Adipose tissue (tissue), 3 donors: ENCODE results near the gene CCDC170. TPM values are rescaled to one million over a fixed set of nuclear protein-coding genes. Genes with fewer than 3 reads are reported as not detected.
"Not testable (repeated sequence)": the region's sequence is repeated elsewhere in the genome, so short reads cannot be mapped to it uniquely, and the experiment has no call there.

ENCODE experiments used
- H3K27ac ChIP-seq: one replicate; pipeline ENCODE4 v1.5.1; 2013; ENCODE audit warnings: low read depth, low read length
- WGBS, 3 donors: extraction: QIAGEN DNeasy Blood & Tissue Kit; methylation state at CpG; one replicate each; pipeline ENCODE4 v1.1.7; 2013; 5-methylcytosine and 5-hydroxymethylcytosine counted together
- polyA plus RNA-seq, 3 donors: library from polyadenylated mRNA; stranded (reverse); fragments of 200-250 nt; gene quantifications; one replicate each; pipeline ENCODE4 v1.2.3, GENCODE V29; 2013
- donor health status: healthy with polysubstance abuse.
- donor health status: Bipolar disorder and iron deficiency.
- donor health status: healthy.

The CCDC170 gene
- polyA plus RNA-seq, 3 donors: 0.05 to 0.45 (median 0.22) TPM

GRCh38 chr6:151535476-151536187 is 41.8 kb downstream of the CCDC170 start:
- no peak overlapping the region for H3K27ac ChIP-seq
- 40 to 76% (median 68%) methylated on average over 4 of the region's 4 CpGs for WGBS, 3 donors

- H3K27ac ChIP-seq: no peak overlapping the region
- WGBS, 3 donors: 80 to 91% (median 88%) methylated on average over 10 of the region's 10 CpGs
Measured at GRCh38 chr6:151536188-151536479, 42.3 kb downstream of the CCDC170 start.

GRCh38 chr6:151537556-151537955 is 43.7 kb downstream of the CCDC170 start:
- H3K27ac ChIP-seq: no peak overlapping the region

- 16 to 38% (median 33%) methylated on average over 1 of the region's 1 CpG for WGBS, 3 donors
- no peak overlapping the region for H3K27ac ChIP-seq
Measured at GRCh38 chr6:151539506-151540268, 45.9 kb downstream of the CCDC170 start.

GRCh38 chr6:151544453-151544852 is 50.6 kb downstream of the CCDC170 start:
- 83 to 90% (median 83%) methylated on average over 1 of the region's 1 CpG for WGBS, 3 donors
- no peak overlapping the region for H3K27ac ChIP-seq

GRCh38 chr6:151544884-151545283 is 51.1 kb downstream of the CCDC170 start:
- 91 to 95% (median 94%) methylated on average over 6 of the region's 6 CpGs for WGBS, 3 donors
- not testable (repeated sequence) for H3K27ac ChIP-seq

GRCh38 chr6:151546941-151547659 is 53.3 kb downstream of the CCDC170 start:
- 84 to 85% (median 85%) methylated on average over 13 of the region's 13 CpGs for WGBS, 3 donors
- H3K27ac ChIP-seq: no peak overlapping the region

- H3K27ac ChIP-seq: no peak overlapping the region
- WGBS, 3 donors: 72 to 91% (median 83%) methylated on average over 5 of the region's 5 CpGs
Measured at GRCh38 chr6:151548201-151548600, 54.4 kb downstream of the CCDC170 start.

- WGBS, 3 donors: 67 to 79% (median 74%) methylated on average over 1 of the region's 1 CpG
- H3K27ac ChIP-seq: no peak overlapping the region
Measured at GRCh38 chr6:151549790-151550189, 56.0 kb downstream of the CCDC170 start.

- H3K27ac ChIP-seq: no peak overlapping the region
- WGBS, 3 donors: 93 to 99% (median 94%) methylated on average over 3 of the region's 3 CpGs
Measured at GRCh38 chr6:151550618-151551017, 56.8 kb downstream of the CCDC170 start.

GRCh38 chr6:151551223-151551857 is 57.5 kb downstream of the CCDC170 start:
- 55 to 63% (median 61%) methylated on average over 6 of the region's 6 CpGs for WGBS, 3 donors

GRCh38 chr6:151553416-151554165 is 59.8 kb downstream of the CCDC170 start:
- no peak overlapping the region for H3K27ac ChIP-seq
- WGBS, 3 donors: 61 to 73% (median 64%) methylated on average over 3 of the region's 3 CpGs

More at GRCh38 chr6:151551223-151551857, 57.5 kb downstream of the CCDC170 start:
- H3K27ac ChIP-seq: no peak overlapping the region

- no peak overlapping the region for H3K27ac ChIP-seq
Measured at GRCh38 chr6:151561238-151561637, 67.4 kb downstream of the CCDC170 start.

GRCh38 chr6:151564654-151565053 is 70.8 kb downstream of the CCDC170 start:
- WGBS, 3 donors: 62 to 70% (median 64%) methylated on average over 4 of the region's 4 CpGs
- no peak overlapping the region for H3K27ac ChIP-seq

- 77 to 87% (median 83%) methylated on average over 1 of the region's 1 CpG for WGBS, 3 donors
- H3K27ac ChIP-seq: no peak overlapping the region
Measured at GRCh38 chr6:151565940-151566339, 72.1 kb downstream of the CCDC170 start.

- 47 to 50% (median 47%) methylated on average over 2 of the region's 2 CpGs for WGBS, 3 donors
- H3K27ac ChIP-seq: no peak overlapping the region
Measured at GRCh38 chr6:151566557-151566956, 72.7 kb downstream of the CCDC170 start.

GRCh38 chr6:151576633-151577032 is 82.8 kb downstream of the CCDC170 start:
- 69 to 90% (median 82%) methylated on average over 8 of the region's 8 CpGs for WGBS, 3 donors
- H3K27ac ChIP-seq: no peak overlapping the region

GRCh38 chr6:151577257-151577656 is 83.4 kb downstream of the CCDC170 start:
- no peak overlapping the region for H3K27ac ChIP-seq
- 80 to 82% (median 80%) methylated on average over 5 of the region's 5 CpGs for WGBS, 3 donors
